Left forelimb (tissue), 1 donor: ENCODE data around the gene GPR146.
"Not testable (repeated sequence)": the region's sequence is repeated elsewhere in the genome, so short reads cannot be mapped to it uniquely, and the experiment has no call there.

ENCODE experiments used
- DNase-seq: peaks from one replicate; pipeline ENCODE4 v3.0.0-alpha.2; 2018; ENCODE audit warnings: low spot score

GPR146 gene

GRCh38 chr7:1025743-1026581 is 18.4 kb upstream of the GPR146 start:
- no peak for DNase-seq

GRCh38 chr7:1026721-1027161 is 17.6 kb upstream of the GPR146 start:
- no peak for DNase-seq

DNA sequence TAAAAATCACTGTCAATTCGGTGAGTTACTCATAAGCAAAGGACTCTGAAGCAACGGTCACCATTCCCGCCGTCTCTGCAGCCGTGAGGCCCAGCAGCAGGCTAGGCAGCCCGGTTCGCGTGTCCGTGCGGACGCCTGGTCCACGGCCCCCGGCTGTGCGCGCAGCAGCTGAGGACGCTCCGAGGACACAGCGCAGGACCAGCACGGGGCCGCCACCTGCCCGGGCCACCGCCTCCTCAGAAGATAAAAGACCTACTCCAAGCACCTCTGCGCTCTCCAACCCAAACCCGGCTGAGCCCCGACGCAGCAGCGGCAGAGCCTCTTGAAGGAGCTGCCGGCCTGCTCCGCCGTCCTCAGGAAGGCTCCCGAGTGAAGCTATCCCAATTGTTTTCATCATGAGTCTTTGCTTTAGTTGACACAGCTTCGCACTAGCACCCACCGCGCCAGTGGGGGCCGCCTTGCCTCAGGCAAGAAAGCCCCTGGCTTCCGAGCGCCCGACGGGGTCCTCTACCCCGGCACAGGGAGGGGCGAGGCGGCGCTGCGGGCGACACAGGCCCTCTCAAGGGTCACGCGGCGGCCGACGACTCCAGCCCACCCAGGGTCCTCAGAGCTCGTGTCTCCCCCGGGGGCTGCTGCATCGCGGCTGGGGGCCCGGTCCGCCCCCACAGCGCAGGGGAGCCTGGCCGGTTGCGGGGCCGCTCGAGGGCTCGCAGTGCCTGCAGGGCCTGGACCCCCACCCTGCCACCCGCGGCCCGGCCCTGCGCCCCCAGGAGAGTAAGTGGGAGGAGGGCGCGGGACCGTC is 16.9 kb upstream of the GPR146 start:
- no peak for DNase-seq

GRCh38 chr7:1028044-1028770 is 16.1 kb upstream of the GPR146 start:
- peak; percentile 94 for DNase-seq

- DNase-seq = peak; percentile 80
These were observed 15.3 kb upstream of the GPR146 start for GRCh38 chr7:1028775-1029636.

DNA sequence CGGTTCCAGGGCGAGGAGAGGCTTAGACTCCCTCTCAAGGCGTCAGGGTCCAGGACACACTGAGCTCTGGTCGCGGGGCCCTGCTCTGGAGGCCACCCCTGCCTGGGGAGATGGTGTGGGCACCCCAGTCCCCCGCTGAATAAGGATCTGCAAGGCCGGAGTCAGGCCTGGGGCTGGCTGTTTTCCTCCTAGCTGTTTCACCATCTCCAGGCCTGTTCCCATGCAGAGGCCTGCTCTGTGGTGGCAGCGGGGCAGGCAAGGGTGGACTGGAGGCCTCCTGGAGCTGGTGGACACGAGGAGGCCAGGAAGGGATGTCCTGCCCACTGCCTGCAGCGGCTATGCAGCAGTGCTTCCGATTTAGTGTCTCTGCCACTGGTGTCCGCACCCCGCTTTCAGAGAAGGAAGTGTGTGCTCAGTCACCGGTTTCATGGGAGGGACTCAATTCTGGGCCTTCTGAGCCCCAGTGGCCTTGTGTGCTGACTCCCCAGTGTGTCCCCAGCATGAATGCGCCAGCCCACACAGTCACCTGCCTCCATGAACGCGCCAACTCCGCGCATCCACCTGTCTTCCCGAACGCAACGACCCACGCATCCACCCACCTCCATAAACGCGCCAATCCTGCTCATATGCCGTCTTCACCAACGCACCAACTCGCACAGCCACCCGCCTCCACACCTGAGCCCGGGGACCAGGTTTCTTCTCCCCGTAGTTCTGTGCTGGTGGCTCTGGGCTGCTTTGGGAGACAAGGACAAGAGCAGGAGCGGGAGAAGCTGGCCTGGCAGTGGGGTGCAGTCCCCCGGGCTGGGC is 14.5 kb upstream of the GPR146 start:
- DNase-seq = no peak

DNA sequence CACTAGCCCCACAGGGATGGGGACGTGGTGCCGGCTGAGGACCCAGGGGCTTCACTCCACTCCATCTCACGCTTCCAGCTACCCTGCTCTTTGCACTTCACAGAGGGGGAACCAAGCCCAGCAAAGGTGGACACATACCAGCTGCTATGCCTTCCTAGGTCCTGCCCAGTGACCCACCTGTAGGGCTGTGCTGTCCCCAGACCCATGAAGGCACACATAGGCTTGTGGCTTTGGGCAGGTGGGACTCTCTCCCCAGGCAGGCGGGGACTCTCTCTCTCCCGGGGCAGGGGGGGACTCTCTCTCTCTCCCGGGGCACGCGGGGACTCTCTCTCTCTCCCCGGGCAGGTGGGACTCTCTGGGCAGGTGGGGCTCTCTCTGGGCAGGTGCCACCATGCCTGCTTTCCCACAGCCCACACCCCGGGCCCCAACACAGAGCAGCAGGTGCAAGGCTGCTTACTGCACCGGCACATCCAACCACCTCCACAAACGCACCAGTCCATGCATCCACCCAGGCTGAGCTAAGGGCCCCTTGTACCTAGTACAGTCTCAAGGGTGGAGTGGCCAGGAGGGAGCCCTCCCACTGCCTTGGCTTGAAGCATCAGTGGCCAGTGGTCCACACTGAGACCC is 13.8 kb upstream of the GPR146 start:
- no peak for DNase-seq

DNA sequence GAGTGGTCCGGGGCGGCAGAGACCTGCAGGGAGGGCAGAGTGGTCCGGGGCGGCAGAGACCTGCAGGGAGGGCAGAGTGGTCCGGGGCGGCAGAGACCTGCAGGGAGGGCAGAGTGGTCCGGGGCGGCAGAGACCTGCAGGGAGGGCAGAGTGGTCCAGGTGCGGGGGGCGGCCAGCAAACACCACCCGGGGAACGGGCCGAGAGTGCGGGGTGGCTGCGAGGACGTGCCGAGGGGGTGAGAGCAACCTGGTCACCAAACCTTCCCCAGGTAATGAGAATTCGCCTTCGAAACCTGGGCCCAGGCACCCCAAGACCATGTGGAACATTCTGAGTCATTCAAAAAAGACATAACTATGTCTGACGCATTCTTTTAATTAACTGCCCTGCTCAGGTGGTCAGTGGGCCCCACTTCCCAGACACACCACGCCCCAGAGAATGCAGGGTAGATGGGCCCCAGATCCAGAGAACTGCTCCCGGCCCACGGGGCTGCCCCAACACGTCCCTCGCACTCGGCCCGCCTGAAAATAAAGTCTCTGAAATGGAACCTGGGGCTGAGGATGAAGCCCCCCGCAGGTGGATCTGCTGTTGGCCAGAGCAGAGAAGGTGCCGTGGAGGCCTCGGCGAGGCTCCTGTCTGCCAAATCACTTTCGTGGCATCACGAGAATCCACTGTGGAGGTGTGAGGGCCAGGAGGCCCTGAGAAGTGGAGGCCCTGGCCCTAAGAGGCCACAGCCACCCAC is 12.5 kb upstream of the GPR146 start:
- DNase-seq = no peak

DNA sequence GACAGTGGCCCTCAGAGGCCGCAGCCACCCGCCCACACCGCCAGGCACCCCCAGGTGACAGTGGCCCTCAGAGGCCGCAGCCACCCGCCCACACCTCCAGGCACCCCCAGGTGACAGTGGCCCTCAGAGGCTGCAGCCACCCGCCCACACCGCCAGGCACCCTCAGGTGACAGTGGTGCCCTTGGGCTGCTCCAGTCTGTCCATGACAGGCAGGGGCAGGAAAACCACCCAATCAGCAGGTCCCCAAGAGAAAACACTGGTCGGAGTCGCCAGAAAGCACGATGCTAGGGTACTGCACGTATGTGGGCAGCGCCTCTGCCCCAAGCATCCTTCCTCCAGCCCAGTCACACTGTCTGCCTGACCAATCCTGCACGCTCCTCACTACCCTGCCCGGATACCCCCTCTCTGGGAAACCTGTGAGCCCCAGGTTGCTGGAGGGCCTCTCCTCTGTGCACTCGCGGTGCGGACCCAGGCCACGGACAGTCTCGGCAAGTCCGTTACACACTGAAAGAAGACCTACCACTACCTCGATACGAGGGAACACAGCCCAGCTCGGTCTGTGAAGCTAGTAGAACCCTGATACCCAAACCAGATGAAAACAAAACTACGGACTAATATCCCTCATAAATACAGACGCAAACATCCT is 11.7 kb upstream of the GPR146 start:
- no peak for DNase-seq

DNA sequence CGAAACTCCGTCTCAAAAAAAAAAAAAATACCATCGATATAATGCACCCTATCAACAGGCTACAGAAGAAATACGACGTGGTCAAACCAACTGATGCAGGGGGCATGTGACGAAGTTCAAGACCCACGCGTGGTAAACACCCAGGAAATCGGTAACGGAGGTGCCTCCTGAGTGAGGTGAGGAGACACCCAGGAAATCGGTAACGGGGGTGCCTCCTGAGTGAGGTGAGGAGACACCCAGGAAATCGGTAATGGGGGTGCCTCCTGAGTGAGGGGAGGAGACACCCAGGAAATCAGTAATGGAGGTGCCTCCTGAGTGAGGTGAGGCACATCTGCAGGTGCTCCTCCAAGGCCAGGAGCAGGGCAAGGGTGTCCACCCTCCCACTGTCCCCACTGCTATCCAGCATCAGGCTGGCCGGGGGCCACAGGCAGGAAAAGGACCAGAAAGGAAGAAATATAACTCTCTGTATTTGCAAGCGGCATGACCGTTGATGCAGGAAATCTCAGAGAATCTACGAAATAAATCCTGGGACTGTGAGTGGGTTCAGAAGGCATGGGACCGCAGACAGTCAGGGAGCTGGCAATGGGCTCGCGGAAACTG is 10.7 kb upstream of the GPR146 start:
- no peak for DNase-seq

- DNase-seq = not testable (repeated sequence)
These were observed 9.6 kb upstream of the GPR146 start for GRCh38 chr7:1034769-1035168.

DNA sequence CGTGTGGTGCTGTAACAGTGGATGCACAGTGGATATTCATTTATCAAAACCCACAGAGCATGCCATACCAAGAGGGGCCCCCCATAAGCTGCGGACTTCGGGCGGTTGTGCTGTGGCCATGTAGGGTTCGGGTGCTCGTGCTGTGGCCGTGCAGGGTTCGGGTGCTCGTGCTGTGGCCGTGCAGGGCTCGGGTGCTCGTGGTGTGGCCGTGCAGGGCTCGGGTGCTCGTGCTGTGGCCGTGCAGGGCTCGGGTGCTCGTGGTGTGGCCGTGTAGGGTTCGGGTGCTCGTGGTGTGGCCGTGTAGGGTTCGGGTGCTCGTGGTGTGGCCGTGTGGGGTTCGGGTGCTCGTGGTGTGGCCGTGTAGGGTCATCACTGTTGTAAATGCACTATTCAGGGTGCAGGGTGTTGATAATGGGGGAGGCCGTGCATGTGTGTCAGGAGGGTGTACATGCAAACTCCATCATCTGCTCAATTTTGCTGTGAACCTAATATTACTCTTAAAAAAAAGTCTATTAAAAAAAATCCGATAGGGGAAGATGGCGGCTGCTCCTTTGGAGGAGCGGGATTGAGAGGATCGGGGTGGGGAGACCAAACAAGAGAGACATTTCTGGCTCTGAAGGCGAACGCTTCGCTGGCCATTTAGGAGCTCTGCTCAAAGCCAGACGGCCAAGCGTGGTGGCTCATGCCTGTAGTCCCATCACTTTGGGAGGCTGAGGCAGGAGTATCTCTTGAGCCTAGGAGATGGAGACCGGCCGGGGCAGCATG is 8.0 kb upstream of the GPR146 start:
- not testable (repeated sequence) for DNase-seq

DNA sequence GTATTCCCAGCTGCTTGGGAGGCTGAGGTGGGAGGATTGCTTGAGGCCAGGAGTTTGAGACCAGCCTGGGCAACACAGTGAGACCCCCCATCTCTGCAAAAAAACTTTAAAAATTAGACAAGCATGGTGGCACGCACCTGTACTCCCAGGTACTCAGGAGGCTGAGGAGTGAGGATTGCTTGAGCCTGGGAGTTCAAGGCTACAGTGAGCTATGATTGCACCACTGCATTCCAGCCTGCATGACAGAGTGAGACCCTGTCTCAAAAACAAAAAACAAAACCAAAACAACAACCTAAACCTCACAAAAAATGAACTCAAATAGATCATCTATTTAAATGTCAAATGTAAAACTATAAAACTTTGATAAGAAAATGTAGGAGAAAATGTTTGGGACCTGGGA is 4.1 kb upstream of the GPR146 start:
- not testable (repeated sequence) for DNase-seq

- DNase-seq = no peak
These were observed 3.6 kb upstream of the GPR146 start for GRCh38 chr7:1040790-1041189.

DNA sequence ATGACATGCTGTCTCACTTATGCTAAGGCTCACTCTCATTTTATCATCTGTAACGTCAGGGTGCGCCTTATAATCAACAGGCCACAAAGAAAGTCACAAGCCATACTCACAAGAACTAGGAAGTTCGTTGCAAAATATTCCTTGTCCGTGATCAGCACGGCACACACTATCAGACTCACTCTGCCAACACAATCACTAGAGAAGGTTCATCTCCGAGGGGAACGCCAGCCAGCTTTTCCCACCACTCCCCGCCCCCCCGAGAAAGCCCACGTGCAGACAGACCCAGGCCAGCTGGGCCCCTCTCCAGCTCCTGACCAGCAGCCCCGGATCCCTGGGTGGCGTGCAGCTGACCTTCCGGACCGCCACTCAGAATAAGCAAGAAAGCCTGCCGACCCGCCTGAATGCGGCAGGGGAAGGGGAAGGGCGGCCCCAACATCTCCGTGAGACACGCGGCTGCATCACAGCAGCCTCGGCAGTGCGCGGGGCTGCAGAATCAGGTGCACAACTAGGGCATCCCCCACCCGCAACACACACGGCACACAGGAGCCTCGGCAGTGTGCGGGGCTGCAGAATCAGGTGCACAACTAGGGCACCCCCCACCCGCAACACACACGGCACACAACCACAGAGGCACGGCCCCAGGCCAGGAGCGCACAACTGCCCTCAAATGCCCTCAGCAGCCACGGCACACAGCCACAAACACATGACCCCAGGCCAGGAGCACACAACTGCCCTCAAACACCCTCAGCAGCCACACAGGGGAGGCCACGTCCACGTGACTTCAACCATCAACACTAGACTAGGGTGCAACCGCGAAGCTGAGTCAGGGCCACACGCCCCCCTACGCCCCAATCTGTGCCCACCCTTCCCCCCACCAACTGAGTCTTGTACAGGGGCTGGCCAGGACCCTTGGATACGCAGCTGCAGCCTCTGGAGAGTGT is 2.5 kb upstream of the GPR146 start:
- no peak for DNase-seq

DNA sequence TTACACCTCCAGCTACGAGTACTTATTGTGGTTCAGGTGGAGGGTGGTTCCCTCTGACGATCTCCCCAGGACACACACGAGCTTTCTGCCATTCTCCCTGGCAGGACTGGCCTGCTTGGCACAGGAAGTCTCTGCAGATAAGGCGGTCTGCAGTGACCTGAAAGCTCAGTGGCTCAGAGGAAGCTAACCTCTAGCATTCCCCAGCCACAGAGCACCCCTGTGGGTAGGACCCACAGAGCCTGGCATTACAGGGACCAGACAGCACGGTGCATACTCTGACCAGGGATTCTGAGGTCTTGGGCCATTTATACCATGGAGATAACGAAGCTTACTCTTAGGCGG is 1.9 kb upstream of the GPR146 start:
- no peak for DNase-seq
